ENCODE data around the gene ADAM8.

Gene ADAM8

GRCh38 chr10:133299738-133300137 lies 23.1 kb upstream of the ADAM8 start:
- no peak overlapping the region for H3K4me3 ChIP-seq (replicated peaks in 1 of 2; ENCODE audit: low read depth in 2 of 2, low read length in 2 of 2)
- DNase-seq (ENCODE audit: low read depth in 2 of 2), result no peak
- TF ChIP-seq CTCF (IDR thresholded peaks at IDR 0.05; ENCODE audit: low read depth, low read length), result no peak

GRCh38 chr10:133299224-133299623 lies 22.6 kb upstream of the ADAM8 start:
- no peak for TF ChIP-seq CTCF (IDR thresholded peaks at IDR 0.05; ENCODE audit: low read depth, low read length)
- DNase-seq (ENCODE audit: low read depth in 2 of 2), result no peak

GRCh38 chr10:133298466-133298865 lies 21.8 kb upstream of the ADAM8 start:
- no peak for TF ChIP-seq CTCF (IDR thresholded peaks at IDR 0.05; ENCODE audit: low read depth, low read length)
- H3K4me3 ChIP-seq (replicated peaks in 1 of 2; ENCODE audit: low read depth in 2 of 2, low read length in 2 of 2), result no peak overlapping the region
- DNase-seq (ENCODE audit: low read depth in 2 of 2), result no peak

More at GRCh38 chr10:133299224-133299623, 22.6 kb upstream of the ADAM8 start:
- H3K4me3 ChIP-seq (replicated peaks in 1 of 2; ENCODE audit: low read depth in 2 of 2, low read length in 2 of 2), result no peak overlapping the region

- H3K4me3 ChIP-seq (replicated peaks in 1 of 2; ENCODE audit: low read depth in 2 of 2, low read length in 2 of 2), result no peak overlapping the region
- no peak for DNase-seq (ENCODE audit: low read depth in 2 of 2)
These were observed 20.8 kb upstream of the ADAM8 start for GRCh38 chr10:133297504-133297903.

GRCh38 chr10:133295426-133296320 lies 19.0 kb upstream of the ADAM8 start:
- DNase-seq (ENCODE audit: low read depth in 2 of 2), result no peak
- no peak for TF ChIP-seq CTCF (IDR thresholded peaks at IDR 0.05; ENCODE audit: low read depth, low read length)
- H3K4me3 ChIP-seq (replicated peaks in 1 of 2; ENCODE audit: low read depth in 2 of 2, low read length in 2 of 2), result no peak overlapping the region

More at GRCh38 chr10:133297504-133297903, 20.8 kb upstream of the ADAM8 start:
- no peak for TF ChIP-seq CTCF (IDR thresholded peaks at IDR 0.05; ENCODE audit: low read depth, low read length)

GRCh38 chr10:133294189-133294588 lies 17.5 kb upstream of the ADAM8 start:
- no peak for TF ChIP-seq CTCF (IDR thresholded peaks at IDR 0.05; ENCODE audit: low read depth, low read length)
- no peak overlapping the region for H3K4me3 ChIP-seq (replicated peaks in 1 of 2; ENCODE audit: low read depth in 2 of 2, low read length in 2 of 2)
- DNase-seq (ENCODE audit: low read depth in 2 of 2), result no peak
